OCI-LY7 (cell line): Measurements from ENCODE around the gene ZSCAN2.
"Not testable (repeated sequence)": the region's sequence is repeated elsewhere in the genome, so short reads cannot be mapped to it uniquely, and the experiment has no call there.

ENCODE experiments used
- EZH2phosphoT487 ChIP-seq: fragments of 200-600 bp; sonication (generic); IDR thresholded peaks from 2 replicates; pipeline ENCODE4 v1.6.1; 2018; ENCODE audit warnings: low read depth, borderline replicate concordance, mild to moderate bottlenecking, mixed run types, antibody characterized with exemption, low read length, moderate library complexity, mixed read lengths
- TF ChIP-seq, protein P1 (sequence below): fragments of 200-600 bp; sonication (generic); conservative IDR thresholded peaks from 2 replicates; pipeline ENCODE4 v1.5.1; 2014; ENCODE audit warnings: mild to moderate bottlenecking, antibody characterized with exemption, low read length, moderate library complexity, mixed read lengths

- TF ChIP-seq, protein P1, sequence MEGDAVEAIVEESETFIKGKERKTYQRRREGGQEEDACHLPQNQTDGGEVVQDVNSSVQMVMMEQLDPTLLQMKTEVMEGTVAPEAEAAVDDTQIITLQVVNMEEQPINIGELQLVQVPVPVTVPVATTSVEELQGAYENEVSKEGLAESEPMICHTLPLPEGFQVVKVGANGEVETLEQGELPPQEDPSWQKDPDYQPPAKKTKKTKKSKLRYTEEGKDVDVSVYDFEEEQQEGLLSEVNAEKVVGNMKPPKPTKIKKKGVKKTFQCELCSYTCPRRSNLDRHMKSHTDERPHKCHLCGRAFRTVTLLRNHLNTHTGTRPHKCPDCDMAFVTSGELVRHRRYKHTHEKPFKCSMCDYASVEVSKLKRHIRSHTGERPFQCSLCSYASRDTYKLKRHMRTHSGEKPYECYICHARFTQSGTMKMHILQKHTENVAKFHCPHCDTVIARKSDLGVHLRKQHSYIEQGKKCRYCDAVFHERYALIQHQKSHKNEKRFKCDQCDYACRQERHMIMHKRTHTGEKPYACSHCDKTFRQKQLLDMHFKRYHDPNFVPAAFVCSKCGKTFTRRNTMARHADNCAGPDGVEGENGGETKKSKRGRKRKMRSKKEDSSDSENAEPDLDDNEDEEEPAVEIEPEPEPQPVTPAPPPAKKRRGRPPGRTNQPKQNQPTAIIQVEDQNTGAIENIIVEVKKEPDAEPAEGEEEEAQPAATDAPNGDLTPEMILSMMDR: not testable (repeated sequence)
- not testable (repeated sequence) for TF ChIP-seq EZH2phosphoT487
Measured at GRCh38 chr15:84641871-84642270, 41.1 kb downstream of the ZSCAN2 start.
